ENCODE measurements around the gene PHF24.

Gene PHF24

DNA sequence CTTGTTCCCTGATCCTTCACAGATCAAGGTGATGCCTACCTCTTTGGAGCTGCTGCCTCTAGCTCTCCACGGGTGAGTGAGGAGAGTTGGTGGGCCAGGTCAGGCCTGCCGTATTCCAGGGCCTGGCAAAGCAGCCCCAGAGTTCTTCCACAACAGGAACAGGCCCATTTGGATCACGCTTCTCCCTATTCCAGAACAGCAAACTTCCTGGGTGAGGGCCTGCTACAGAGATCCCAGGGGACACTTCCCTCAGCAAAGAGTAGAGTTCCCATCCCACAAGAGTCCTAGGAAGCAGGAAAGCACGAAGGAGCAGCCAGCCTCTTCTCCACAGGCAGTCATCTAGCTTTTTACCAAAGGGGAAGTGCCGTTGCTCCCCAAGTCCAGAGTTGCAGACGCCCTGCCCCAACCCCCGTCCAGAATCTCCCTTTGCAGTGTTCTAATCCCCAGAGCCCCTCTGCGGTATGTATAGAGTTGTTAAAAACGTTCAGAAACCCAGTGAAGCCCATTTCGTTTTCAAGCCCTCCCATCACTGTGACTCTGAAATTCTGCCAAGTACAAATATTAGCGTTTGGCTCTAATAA, 22.2 kb downstream of the PHF24 start:
- Histone ChIP-seq H4K20me1 (no peaks in the 10 kb centered on the region), H3K4me1 (peaks cover 20% of the 10 kb centered on the region), H3K27ac (no peak overlapping the region), H3K4me3 (no peak overlapping the region), H3K9ac (no peak overlapping the region), H3K9me3 (no peaks in the 10 kb centered on the region), H3K4me2 (no peak overlapping the region), H3K27me3 (no peaks in the 10 kb centered on the region), H3K36me3 (no peaks in the 10 kb centered on the region)
- TF ChIP-seq Cebpa-rat (IDR thresholded peaks at IDR 0.05) = no peak

DNA sequence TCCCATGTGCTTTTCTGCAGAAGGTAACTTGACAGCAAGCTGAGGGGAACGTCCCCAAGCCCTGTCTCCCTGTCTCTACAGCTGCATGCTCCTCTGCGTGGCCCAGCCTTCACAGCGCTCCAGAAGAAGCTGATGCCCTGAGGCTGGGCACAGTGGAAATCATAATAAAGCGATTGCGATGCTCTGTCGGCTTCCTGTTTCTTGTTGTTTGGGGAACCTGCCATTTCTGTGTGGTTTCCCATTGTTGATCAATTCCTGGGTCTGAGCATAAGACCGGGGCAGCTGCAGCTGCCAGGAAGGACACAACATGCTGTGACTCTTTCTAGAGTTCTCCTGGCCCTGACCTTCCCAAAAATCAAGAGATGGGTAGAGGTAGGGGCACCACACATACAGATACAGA, 24.3 kb downstream of the PHF24 start:
- no peaks in the 10 kb centered on the region for H3K9me3 ChIP-seq
- no peaks in the 10 kb centered on the region for H3K36me3 ChIP-seq
- no peak for TF ChIP-seq Cebpa-rat (IDR thresholded peaks at IDR 0.05)
- H3K4me1 ChIP-seq = peaks cover 36% of the 10 kb centered on the region
- H3K9ac ChIP-seq = no peak overlapping the region
- no peak overlapping the region for H3K27ac ChIP-seq
- no peaks in the 10 kb centered on the region for H4K20me1 ChIP-seq
- no peaks in the 10 kb centered on the region for H3K27me3 ChIP-seq
- H3K4me2 ChIP-seq = peak overlapping the region; percentile 45; the same call in 1 of the 2 replicates
- no peak overlapping the region for H3K4me3 ChIP-seq

DNA sequence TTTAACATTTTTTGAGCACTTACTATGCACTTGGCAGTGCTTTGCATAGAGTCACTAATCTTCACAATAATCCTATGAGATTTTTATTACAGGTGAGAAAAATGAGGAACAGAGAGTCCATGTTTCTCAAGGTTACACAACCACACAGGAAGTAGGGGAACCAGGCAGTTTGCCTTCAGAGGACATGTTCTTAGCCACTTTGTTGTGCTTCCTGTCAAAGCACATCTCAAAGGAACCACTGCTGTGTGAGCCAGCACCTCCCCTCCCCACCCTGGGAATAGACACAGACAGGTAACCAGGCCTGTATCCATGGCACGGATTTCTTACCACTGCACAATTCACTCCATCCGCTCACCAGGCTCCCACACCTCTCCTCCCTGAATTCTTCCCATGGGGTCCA, 25.1 kb downstream of the PHF24 start:
- Histone ChIP-seq H3K27ac (no peak overlapping the region), H3K36me3 (no peaks in the 10 kb centered on the region), H4K20me1 (no peaks in the 10 kb centered on the region), H3K4me1 (peaks cover 38% of the 10 kb centered on the region), H3K4me2 (peak overlapping the region; percentile 45), H3K9me3 (no peaks in the 10 kb centered on the region), H3K27me3 (no peaks in the 10 kb centered on the region), H3K9ac (no peak overlapping the region), H3K4me3 (no peak overlapping the region)
- TF ChIP-seq Cebpa-rat (IDR thresholded peaks at IDR 0.05) = no peak

DNA sequence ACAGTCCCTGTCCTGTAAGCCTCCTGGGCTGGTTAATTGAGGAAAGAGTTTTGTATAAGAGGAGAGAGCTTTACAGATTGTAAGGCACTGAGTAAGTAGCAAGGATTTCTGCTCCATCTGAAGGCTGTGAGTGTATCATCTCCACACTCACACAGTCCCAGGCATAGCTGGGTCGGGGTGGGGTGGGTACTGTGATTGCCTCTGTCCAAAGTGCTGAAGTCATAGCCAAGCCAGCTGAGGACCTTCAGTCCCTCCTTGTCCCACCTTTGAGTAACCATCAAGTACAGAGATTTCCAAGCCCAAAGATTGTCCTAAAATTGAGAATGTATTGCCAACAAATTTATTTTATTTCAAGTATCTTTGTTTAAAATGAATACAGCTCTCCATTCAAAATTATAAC, 26.0 kb downstream of the PHF24 start:
- Histone ChIP-seq H3K4me1 (peaks cover 43% of the 10 kb centered on the region), H3K9me3 (no peaks in the 10 kb centered on the region), H3K9ac (no peak overlapping the region), H3K27me3 (no peaks in the 10 kb centered on the region), H3K27ac (no peak overlapping the region), H3K36me3 (no peaks in the 10 kb centered on the region), H4K20me1 (no peaks in the 10 kb centered on the region), H3K4me2 (no peak overlapping the region), H3K4me3 (no peak overlapping the region)
- no peak for TF ChIP-seq Cebpa-rat (IDR thresholded peaks at IDR 0.05)

DNA sequence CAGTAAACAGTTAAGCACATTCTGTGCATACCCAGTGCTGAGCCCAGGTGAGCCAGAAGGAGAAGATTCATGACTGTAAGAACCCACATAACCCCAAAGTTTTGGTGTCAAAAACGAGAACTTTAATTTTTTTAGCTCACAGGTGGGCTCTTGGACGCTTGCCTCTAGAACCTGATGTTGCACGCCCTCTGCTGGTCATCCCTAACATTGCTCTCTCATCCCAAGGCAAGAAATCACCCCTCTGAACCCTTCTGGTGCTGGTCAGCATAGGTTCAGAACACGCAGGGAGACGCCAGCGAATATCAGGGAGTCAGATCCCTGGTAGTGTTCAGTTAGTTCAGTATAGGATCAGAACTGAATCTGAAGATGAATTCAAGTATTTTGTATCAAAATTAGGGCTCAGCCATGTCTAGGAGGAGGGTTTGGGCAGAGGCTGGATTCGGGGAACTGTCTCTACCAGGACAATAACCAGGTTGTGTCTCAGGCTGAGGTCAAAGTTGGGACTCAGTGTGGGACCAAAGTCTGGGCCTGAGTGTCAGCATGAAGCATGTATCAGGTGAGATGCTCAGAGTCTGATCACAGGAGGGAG, 27.3 kb downstream of the PHF24 start:
- TF ChIP-seq Cebpa-rat (IDR thresholded peaks at IDR 0.05) = no peak
- Histone ChIP-seq H3K36me3 (no peaks in the 10 kb centered on the region), H3K4me3 (no peak overlapping the region), H3K4me2 (no peak overlapping the region), H3K4me1 (peaks cover 47% of the 10 kb centered on the region), H3K27ac (no peak overlapping the region), H3K9ac (no peak overlapping the region), H3K9me3 (no peaks in the 10 kb centered on the region), H4K20me1 (no peaks in the 10 kb centered on the region), H3K27me3 (no peaks in the 10 kb centered on the region)

DNA sequence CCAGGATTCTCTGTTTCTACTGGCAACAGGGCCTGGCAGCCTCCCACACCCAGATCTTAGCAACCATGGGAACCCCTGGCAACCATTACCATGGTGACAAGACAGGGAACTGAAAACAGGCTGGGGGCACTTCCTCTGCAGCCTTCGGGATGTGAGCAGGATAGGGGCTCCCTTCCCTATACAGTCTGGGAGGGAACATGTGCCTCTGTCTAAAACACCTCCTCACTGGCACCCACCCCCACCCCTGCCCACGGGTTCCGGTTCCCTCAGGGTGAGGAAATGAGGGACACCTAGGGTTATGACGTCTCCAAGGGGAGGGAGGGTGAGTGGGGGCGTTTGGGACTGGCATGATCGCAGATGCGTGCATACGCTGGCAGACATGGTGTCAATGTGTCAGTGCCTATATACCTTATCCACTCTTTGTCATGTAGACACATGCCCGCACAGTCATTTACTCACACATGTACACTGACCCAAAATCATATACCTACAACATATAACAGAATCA, 28.5 kb downstream of the PHF24 start:
- TF ChIP-seq Cebpa-rat (IDR thresholded peaks at IDR 0.05) = no peak
- H3K27ac ChIP-seq = no peak overlapping the region
- H3K4me3 ChIP-seq = no peak overlapping the region
- H3K4me2 ChIP-seq = peak overlapping the region; percentile 55
- no peaks in the 10 kb centered on the region for H4K20me1 ChIP-seq
- no peaks in the 10 kb centered on the region for H3K27me3 ChIP-seq
- no peaks in the 10 kb centered on the region for H3K36me3 ChIP-seq
- no peak overlapping the region for H3K9ac ChIP-seq
- peaks cover 56% of the 10 kb centered on the region for H3K4me1 ChIP-seq
- H3K9me3 ChIP-seq = no peaks in the 10 kb centered on the region

DNA sequence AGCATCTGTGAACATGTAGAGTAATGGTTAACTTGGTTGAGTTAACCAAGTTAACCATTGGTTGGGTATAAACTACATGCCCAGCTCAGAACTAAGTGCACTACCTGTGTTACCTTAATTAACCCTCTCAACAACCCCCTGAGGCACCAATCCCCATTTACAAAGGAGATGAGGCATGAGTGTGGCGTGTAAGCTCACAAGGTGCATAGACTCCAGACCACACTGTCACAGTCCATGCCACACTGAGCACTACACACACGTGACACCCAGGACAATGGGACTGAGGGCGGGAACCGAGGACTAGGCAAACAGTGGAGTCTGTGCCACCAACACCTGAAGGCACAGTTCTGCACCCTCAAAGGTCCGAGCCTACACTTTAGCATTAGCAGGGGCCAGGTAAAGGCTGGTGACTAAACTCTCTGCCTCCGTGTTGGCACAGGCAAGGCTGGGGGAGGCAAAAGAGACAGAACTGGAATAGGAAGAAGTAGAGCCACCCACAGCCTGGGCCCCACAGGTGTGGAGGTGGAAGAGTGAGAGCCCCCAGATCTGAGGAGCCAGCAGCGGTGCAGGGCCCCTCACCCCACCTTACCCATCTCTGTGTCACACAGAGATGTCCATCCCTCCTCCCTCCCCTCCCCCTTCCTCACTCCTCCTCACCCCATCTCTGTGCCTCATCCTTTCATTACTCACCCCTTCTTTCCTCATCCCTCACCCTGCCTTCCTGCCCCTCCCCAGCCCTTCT, 29.2 kb downstream of the PHF24 start:
- H3K4me3 ChIP-seq = no peak overlapping the region
- H3K27ac ChIP-seq = no peak overlapping the region
- H3K9me3 ChIP-seq = no peaks in the 10 kb centered on the region
- no peaks in the 10 kb centered on the region for H3K27me3 ChIP-seq
- H3K9ac ChIP-seq = no peak overlapping the region
- H4K20me1 ChIP-seq = no peaks in the 10 kb centered on the region
- peaks cover 53% of the 10 kb centered on the region for H3K4me1 ChIP-seq
- H3K4me2 ChIP-seq = peak overlapping the region; percentile 55; the same call in 1 of the 2 replicates
- H3K36me3 ChIP-seq = no peaks in the 10 kb centered on the region
- TF ChIP-seq Cebpa-rat (IDR thresholded peaks at IDR 0.05) = no peak

DNA sequence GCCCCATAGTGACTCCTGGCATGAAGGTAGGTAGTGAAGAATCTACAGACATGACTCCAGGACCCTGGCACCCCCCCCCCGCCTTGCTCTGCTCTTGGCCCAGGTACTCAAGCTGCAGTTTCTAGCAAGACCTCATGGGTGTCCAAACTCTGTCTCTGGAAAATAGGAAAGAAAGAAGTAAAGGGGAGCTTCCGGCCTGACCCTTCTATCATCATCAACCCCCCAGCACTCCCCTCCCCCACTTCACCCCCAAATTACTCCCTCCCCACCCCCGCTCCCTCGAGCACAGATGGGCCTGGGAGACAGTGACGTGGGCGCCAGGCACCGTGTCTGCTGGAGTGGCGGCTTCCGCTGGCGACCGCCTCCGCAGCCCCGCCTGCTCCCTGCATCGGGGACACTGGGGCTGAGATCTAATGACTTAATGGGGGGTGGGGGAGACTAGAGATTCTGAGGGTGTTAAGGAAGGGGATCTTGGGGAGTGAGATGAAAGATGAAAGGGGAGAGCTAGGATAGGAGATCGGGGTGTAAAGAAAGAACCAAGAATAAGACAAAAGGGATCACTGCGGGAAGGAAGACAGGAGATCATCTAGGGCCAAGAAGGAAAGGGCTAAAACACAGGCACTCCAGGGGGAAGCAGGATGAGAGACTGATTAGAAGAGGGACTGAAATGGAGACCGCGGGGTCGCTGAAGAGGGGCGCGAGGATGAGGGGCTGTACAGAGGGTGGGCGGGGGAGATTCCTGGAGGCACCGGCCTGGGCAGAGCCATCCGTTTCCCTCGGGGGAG, 30.3 kb downstream of the PHF24 start:
- H3K27me3 ChIP-seq = no peaks in the 10 kb centered on the region

DNA sequence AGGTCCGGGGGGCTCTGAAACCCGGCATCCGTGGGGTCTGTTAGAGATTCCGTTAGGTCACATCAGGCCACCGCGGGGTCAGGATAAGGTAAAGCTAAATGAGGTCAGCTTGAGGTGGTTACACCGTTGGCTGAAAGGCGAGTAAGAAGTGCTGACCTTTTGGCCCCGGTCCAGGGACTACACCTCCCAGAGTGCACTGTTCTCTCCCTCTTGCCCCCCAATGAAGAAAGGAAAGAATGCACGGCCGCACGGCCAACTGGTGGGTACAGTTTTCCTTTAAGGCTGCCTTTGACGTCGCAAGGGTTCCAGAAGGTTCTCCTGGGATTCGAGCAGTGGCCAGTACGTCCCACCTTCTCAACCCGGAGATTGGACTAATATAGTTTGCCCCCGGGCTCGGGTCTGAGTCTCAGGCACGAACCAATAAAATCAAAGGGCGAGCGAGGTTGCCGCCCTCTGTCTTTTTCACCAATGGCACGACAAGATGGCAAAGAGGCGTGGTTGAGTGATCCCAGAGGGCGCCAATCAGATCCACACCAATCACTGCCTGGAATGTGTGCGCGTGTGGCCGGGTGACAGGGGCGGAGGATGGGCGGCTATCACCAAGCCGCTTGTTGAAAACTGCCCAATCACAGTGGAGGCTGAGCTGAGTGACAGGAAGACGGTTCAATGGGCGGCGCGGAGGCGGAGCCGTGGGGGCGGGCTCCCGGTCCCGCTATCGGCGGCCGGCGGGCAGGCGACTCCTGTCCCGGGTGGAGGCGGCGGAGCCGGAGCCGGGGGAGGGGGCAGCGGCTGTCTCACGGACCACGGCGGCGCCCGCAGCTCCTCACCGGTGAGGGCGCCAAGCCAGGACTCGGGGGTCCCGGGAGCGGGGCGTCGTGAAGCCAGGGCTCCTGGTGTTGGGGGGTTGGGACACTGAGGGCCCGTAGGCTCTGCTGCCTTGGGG, 31.2 kb downstream of the PHF24 start, which contains the start of gene DNAJB5:
Gene DNAJB5, plus strand, starts transcription at position 743 of the 943 bp plus-strand sequence. CDS start 886 bp downstream, outside the sequence.
- H3K4me1 ChIP-seq = peaks cover 56% of the 10 kb centered on the region
- H3K27me3 ChIP-seq = no peaks in the 10 kb centered on the region
- no peaks in the 10 kb centered on the region for H3K36me3 ChIP-seq
- H3K4me2 ChIP-seq = peak within 1 kb of the TSS; percentile 88
- H3K9ac ChIP-seq = peak within 1 kb of the TSS; percentile 81
- no peak for TF ChIP-seq Cebpa-rat (IDR thresholded peaks at IDR 0.05)
- no peaks in the 10 kb centered on the region for H3K9me3 ChIP-seq
- H3K27ac ChIP-seq = peak within 1 kb of the TSS; percentile 73
- no peaks in the 10 kb centered on the region for H4K20me1 ChIP-seq
- peak within 1 kb of the TSS; percentile 87 for H3K4me3 ChIP-seq

More for the DNA sequence above, 30.3 kb downstream of the PHF24 start:
- no peaks in the 10 kb centered on the region for H3K9me3 ChIP-seq
- peak overlapping the region; percentile 54 for H3K27ac ChIP-seq
- H4K20me1 ChIP-seq = no peaks in the 10 kb centered on the region
- peak overlapping the region; percentile 74 for H3K4me2 ChIP-seq
- H3K9ac ChIP-seq = peak overlapping the region; percentile 74
- H3K4me1 ChIP-seq = peaks cover 53% of the 10 kb centered on the region
- no peak for TF ChIP-seq Cebpa-rat (IDR thresholded peaks at IDR 0.05)
- no peaks in the 10 kb centered on the region for H3K36me3 ChIP-seq
- peak overlapping the region; percentile 87 for H3K4me3 ChIP-seq
